DMS 273 treated with DMSO at 0.1 percent for 48 hours (cell line): ENCODE data around the gene DTWD2.
"Not testable (repeated sequence)": the region's sequence is repeated elsewhere in the genome, so short reads cannot be mapped to it uniquely, and the experiment has no call there.

ENCODE experiments used
- DNase-seq: peaks from one replicate; lab custom pipeline; 2025; lab: John Stamatoyannopoulos, UW

The DTWD2 gene

GRCh38 chr5:118950354-118950753 lies 38.0 kb downstream of the DTWD2 start:
- DNase-seq: not testable (repeated sequence)

- no peak for DNase-seq
These were observed 42.1 kb downstream of the DTWD2 start for GRCh38 chr5:118946138-118946800.

- no peak for DNase-seq
These were observed 50.8 kb downstream of the DTWD2 start for GRCh38 chr5:118937393-118938061.

- no peak for DNase-seq
These were observed 54.6 kb downstream of the DTWD2 start for GRCh38 chr5:118933703-118934102.

- no peak for DNase-seq
These were observed 56.8 kb downstream of the DTWD2 start for GRCh38 chr5:118931564-118931963.

- no peak for DNase-seq
These were observed 64.3 kb downstream of the DTWD2 start for GRCh38 chr5:118924006-118924389.

GRCh38 chr5:118923295-118924005 lies 64.9 kb downstream of the DTWD2 start:
- DNase-seq: no peak

GRCh38 chr5:118921866-118922265 lies 66.5 kb downstream of the DTWD2 start:
- DNase-seq: no peak

- no peak for DNase-seq
These were observed 69.3 kb downstream of the DTWD2 start for GRCh38 chr5:118919016-118919415.

GRCh38 chr5:118918232-118918631 lies 70.1 kb downstream of the DTWD2 start:
- DNase-seq: no peak

- DNase-seq: not testable (repeated sequence)
These were observed 80.8 kb downstream of the DTWD2 start for GRCh38 chr5:118907536-118907935.

GRCh38 chr5:118906947-118907346 lies 81.4 kb downstream of the DTWD2 start:
- no peak for DNase-seq

GRCh38 chr5:118905196-118905595 lies 83.2 kb downstream of the DTWD2 start:
- DNase-seq: no peak

GRCh38 chr5:118902656-118903438 lies 85.5 kb downstream of the DTWD2 start:
- DNase-seq: no peak

GRCh38 chr5:118894709-118895108 lies 93.6 kb downstream of the DTWD2 start:
- DNase-seq: no peak

- DNase-seq: peak; percentile 92
These were observed 97.1 kb downstream of the DTWD2 start for GRCh38 chr5:118891252-118891651.

GRCh38 chr5:118889165-118889564 lies 99.2 kb downstream of the DTWD2 start:
- no peak for DNase-seq

- no peak for DNase-seq
These were observed 99.8 kb downstream of the DTWD2 start for GRCh38 chr5:118888556-118888955.

- DNase-seq: no peak
These were observed 105.0 kb downstream of the DTWD2 start for GRCh38 chr5:118883362-118883761.

- no peak for DNase-seq
These were observed 105.7 kb downstream of the DTWD2 start for GRCh38 chr5:118882666-118883065.

- not testable (repeated sequence) for DNase-seq
These were observed 111.5 kb downstream of the DTWD2 start for GRCh38 chr5:118876852-118877251.

- no peak for DNase-seq
These were observed 113.2 kb downstream of the DTWD2 start for GRCh38 chr5:118875131-118875530.
